D721Med (cell line): ENCODE data around the gene DRP2.
A peak's percentile ranks its signal among the peaks of the same experiment; 100 is the strongest.

Experiments used
- DNase-seq: peaks from one replicate; pipeline ENCODE4 v3.0.0; 2011; ENCODE audit warnings: low spot score; ENCODE audit not compliant: insufficient read length
- FAIRE-seq: peaks from 2 replicates; lab custom pipeline; 2011; peaks lifted over from hg19 to GRCh38; lab: Jason Lieb, UNC
- CTCF ChIP-seq: IDR thresholded peaks from 2 replicates; pipeline ENCODE4 v1.5.1; 2012; ENCODE audit warnings: mild to moderate bottlenecking, control low read depth; ENCODE audit not compliant: insufficient read depth; ENCODE audit errors: missing control alignments

Gene DRP2

DNA sequence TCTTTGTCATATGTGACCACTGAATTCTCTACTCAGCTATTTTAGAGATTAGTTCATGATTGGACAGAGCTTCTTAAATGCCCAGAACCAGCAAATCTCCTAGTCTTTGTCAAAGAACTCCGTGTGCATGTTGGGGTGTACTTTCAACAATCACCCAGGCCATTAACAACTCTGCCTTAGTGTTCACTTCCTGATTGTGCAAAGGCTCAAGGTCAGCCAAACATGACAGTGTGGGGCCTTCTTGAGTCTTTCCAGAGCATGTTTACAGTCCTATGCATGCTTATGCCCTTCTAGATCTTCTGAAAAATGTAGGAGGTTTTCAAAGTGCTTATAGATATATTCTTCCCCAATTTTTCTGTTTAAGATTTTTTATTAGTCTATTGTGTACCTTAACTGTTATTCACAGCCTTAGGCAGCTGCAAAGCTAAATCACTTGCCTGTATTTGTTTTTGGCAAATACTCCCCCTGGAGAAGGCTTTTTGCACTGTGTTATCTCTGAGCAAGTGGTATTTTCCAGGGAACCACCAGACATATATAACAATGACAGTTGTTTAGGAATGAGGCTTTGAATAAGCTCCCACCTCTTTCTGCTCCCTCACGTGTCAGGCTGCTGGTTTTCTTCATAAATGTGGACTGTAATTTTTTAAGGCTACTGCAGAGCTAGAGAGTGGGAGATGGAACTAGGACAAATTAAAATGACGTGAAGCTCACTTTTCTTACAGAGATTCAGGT lies 24.0 kb upstream of the DRP2 start:
- DNase-seq = no peak

GRCh38 chrX:101203761-101204351 lies 15.7 kb upstream of the DRP2 start:
- TF ChIP-seq CTCF = no peak
- FAIRE-seq (no peak), DNase-seq (no peak)

More for the DNA sequence above, 24.0 kb upstream of the DRP2 start:
- no peak for FAIRE-seq
- TF ChIP-seq CTCF = no peak

DNA sequence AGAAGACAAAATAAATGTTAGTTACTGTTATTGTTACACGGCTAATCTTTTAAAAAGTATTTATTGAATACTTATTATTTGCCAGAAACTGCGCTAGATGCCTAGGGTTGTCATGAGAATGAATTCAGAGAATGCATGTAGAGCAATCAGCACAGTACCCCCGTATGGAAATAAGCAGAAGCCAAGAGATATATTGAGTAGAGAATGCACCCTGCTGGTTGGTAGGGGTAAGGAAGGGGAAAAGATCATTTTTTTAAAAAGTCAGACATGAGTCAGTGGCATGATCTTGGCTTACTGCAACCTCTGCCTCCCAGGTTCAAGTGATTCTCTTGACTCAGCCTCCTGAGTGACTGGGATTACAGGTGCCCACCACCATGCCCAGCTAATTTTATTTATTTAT lies 13.1 kb upstream of the DRP2 start:
- DNase-seq (no peak), FAIRE-seq (no peak)

DNA sequence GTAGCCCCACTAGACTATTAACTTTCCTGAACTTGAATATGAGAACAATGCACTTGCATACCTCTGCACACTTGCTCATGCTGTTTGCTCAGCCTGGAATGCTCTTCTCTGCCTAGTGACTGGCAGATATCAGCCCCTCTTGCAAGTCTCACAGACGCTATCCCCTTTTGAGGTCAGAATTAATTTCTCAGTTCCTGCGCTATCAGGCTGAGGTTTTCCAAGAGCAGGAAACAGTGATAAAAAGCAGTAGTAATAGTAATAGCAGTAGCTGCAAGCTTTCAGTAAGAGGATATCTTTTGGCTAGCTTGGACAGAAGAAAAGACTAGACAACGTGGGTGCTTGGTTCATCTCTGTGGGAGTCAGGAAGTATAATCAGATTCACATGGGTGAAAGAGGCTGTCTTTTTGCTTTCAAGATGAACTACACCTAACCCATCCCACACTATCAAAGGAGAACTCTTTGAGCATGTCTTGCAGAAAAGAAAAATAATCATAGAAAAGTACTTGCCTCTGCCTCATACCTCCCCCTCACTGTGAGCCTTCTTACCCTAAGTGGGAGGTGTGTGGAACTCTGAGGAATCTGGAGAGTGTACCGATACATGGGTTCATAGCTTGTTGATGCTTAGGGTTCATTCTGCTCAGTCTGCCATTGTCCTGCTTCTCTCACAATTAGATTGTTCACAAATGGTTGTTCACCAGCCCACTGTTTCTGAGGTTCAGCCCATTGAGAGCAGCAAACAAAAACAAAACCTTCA lies 11.3 kb upstream of the DRP2 start:
- DNase-seq (no peak), FAIRE-seq (no peak)
- TF ChIP-seq CTCF = no peak

More for the DNA sequence above, 13.1 kb upstream of the DRP2 start:
- TF ChIP-seq CTCF = peak; percentile 37

- FAIRE-seq (no peak), DNase-seq (no peak)
- TF ChIP-seq CTCF = no peak
Measured at GRCh38 chrX:101210630-101211029, 9.0 kb upstream of the DRP2 start.

DNA sequence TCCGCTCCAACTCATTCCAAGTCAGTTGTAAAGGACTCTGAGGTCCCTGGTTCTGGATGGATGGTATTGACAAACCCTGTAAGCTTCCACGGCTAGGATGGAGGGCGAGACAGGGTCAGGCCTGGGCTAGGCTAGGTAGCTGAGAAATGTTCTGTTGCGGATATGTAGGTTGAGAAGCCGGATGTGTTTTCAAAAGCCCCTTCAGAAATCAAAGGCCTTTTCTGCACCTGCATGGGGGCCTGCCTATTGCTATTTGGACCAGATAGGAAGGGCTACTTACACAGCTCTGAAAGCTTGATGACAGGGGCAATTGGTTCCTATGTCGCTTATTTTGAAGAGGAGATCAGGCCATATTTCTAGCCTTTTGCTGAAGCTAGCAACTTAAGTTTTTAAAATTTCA lies 1.9 kb upstream of the DRP2 start:
- no peak for TF ChIP-seq CTCF
- DNase-seq (no peak), FAIRE-seq (no peak)
